ENCODE data around the gene SLF1.

Gene SLF1

GRCh38 chr5:94725142-94725541 is 106.7 kb downstream of the SLF1 start:
- no peak for DNase-seq

DNA sequence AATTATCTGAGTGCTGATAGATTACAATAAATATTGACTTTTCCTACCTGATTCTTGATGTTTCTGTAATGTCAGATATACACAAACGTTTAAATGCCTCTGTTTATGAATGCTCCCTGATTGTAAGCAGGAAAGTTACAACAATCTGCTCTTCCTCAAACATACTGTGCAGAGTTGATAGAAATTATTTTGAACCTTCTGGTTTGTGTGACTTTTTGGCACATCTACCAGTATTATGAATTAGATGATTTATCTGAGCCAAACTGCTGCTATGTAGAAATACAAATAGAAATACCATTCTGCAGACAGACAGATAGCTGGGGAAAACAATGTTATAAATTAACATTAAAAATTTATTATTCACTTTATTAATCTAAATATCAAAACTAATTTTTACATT is 113.0 kb downstream of the SLF1 start:
- DNase-seq = no peak

GRCh38 chr5:94736498-94736897 is 118.0 kb downstream of the SLF1 start:
- no peak for DNase-seq

- DNase-seq = no peak
Measured at GRCh38 chr5:94740286-94740685, 121.8 kb downstream of the SLF1 start.

DNA sequence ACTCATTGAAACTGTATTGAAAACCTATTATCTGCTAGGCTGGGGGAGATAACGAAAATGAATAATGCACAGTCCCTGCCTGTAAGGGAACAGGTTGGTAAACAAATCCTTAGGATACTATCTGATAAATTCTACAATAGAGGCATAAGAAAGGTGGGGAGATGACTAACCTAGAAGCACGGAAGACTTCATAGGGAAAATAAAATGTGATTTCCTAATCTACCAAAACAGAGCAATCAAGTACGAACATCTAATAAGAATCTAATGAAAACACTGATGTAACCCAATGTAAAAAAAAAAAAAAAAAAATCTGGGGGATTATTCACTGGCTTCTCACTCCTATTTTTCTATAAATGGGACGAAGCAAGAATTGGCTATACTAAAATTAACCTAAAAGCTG is 124.4 kb downstream of the SLF1 start:
- no peak for DNase-seq

DNA sequence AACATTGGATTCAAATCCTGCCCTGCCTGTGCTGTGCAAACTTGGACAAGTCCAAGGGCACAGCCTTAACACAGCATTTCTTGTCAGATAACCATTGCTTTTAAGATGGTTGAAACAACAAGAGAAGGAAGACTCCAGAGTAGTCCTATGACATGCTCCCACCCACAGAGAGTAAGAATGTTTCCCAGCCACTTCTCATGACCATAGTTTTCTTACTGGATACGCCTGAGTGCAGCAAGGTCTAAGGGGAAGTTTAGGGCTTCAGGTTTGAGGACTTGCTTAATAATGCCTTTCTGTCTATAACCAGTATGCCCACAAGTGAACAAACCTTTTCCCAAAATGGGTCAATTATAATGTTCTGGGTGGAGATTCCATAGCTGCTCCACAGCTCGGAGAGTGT is 126.4 kb downstream of the SLF1 start:
- DNase-seq = no peak

DNA sequence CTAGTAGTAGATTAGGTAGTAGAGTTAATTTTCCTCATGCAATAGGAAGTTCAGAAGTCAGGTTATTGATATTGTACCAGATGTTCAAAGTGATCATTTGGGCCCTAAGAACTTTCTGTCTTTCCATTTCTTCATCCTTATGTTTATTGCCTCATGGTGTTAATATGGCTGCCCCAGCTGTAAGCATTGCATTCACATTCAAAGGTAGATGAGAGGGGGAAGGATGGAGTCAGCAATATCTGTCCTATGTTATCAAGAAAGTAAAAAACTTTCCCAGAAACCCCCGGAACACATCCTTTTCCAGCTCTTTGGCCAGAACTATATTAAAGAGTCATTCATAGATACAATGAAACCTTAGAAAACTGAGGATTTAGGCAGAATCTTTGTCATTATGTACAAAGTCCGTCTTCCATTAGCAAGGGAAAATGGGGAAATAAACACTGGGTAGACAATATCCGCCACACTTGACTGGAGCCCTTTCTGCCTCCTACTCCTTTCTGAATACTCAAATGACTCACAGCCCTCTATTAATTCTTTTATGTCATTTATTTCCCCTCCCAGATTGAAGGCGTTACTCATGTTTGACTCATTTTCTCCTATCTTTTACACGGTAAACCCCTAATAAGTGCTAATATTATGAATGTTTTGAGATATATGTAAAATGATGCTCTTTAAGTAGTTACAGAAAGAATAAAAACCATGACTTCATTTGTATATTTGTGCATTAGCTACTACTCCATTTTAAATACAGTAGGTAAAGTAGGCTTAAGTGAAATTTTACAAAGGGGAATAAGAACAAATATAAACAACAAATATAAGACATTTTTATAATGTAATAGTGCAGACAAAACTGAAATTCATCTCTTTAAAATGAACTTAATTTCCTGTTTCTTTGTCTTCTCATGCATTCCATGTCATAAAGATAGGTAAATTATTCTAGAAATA is 127.6 kb downstream of the SLF1 start:
- no peak for DNase-seq

DNA sequence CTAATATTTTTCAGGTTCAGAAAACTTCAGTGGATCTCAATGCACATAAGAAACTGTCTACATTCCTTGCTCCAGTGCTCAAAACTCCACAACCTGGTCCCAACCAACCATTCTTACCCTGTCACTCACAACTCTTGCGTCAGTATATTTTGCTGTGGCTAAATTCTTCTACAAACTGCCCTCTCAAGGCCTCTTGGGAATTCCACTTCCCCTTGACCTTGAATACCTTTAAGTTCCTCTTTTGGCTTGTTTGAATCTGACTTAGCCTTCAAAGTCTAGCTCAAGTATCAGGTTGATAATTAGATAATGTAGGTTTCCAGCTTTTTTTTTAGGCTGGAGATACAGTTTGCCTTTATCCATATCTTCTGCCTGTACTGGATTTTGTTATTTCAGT is 128.3 kb downstream of the SLF1 start:
- DNase-seq = no peak
